CD14-positive monocyte (primary cell): ENCODE data around the gene AFF2. TPM values are rescaled to one million over a fixed set of nuclear protein-coding genes. Genes with fewer than 3 reads are reported as not detected.

ENCODE experiments used
- DNase-seq, 3 donors: peaks; one replicate each; pipeline ENCODE4 v3.0.0-alpha.2; 2011 to 2022
- H2AFZ ChIP-seq: 2 replicates; pipeline ENCODE4 v1.6.0; 2012; ENCODE audit warnings: mild to moderate bottlenecking, low read depth, low read length, inconsistent platforms; ENCODE audit not compliant: insufficient read depth, poor library complexity, severe bottlenecking
- H3K27ac ChIP-seq, 2 donors: 1 replicate in 1 of 2; 2 replicates in 1 of 2; pipeline ENCODE4 v1.5.1; 2012 to 2013; ENCODE audit warnings: low read length in 2 of 2, control low read depth in 1 of 2, inconsistent platforms in 1 of 2, low read depth in 1 of 2, mild to moderate bottlenecking in 1 of 2
- H3K27me3 ChIP-seq, 2 donors: one replicate each; pipeline versions ENCODE4 v1.6.0 to v1.6.1; 2011 to 2013; ENCODE audit warnings: low read length in 2 of 2; ENCODE audit not compliant: control insufficient read depth in 2 of 2, insufficient read depth in 2 of 2
- H3K36me3 ChIP-seq, 2 donors: replicated peaks in 1 of 2; 1 replicate in 1 of 2; 2 replicates in 1 of 2; pipeline versions ENCODE4 v1.5.1 to v1.6.1; 2012 to 2013; ENCODE audit warnings: low read length in 2 of 2, control low read depth in 1 of 2, inconsistent platforms in 1 of 2, mild to moderate bottlenecking in 1 of 2; ENCODE audit not compliant: insufficient read depth in 2 of 2, control insufficient read depth in 1 of 2
- H3K4me1 ChIP-seq, 2 donors: 1 replicate in 1 of 2; 2 replicates in 1 of 2; pipeline versions ENCODE4 v1.5.1 to v1.6.1; 2012 to 2013; ENCODE audit warnings: low read length in 2 of 2, control low read depth in 1 of 2, inconsistent platforms in 1 of 2, mild to moderate bottlenecking in 1 of 2, moderate library complexity in 1 of 2; ENCODE audit not compliant: insufficient read depth in 2 of 2, control insufficient read depth in 1 of 2
- H3K4me2 ChIP-seq: replicated peaks from 2 replicates; pipeline ENCODE3; 2012; ENCODE audit warnings: low read length, moderate library complexity, mild to moderate bottlenecking; ENCODE audit not compliant: poor library complexity, severe bottlenecking; ENCODE audit errors: extremely low read depth
- H3K4me3 ChIP-seq, 3 experiments: fragments of 200-600 bp in 1 of 3; sonication (generic) in 1 of 3; replicated peaks in 1 of 3; 1 replicate in 2 of 3; 2 replicates in 1 of 3; pipeline ENCODE4 v1.5.1; 2011 to 2013; ENCODE audit warnings: low read length in 3 of 3, mild to moderate bottlenecking in 3 of 3, control low read depth in 2 of 3, low read depth in 2 of 3, inconsistent platforms in 1 of 3, moderate library complexity in 1 of 3
- H3K79me2 ChIP-seq: 2 replicates; pipeline ENCODE4 v1.6.0; 2012; ENCODE audit warnings: mild to moderate bottlenecking, control low read depth, inconsistent platforms, low read length, moderate library complexity; ENCODE audit not compliant: insufficient read depth
- H3K9ac ChIP-seq: 2 replicates; pipeline ENCODE4 v1.6.0; 2017; ENCODE audit warnings: low read length, mild to moderate bottlenecking; ENCODE audit not compliant: insufficient read depth, poor library complexity, severe bottlenecking
- H3K9me3 ChIP-seq, 2 donors: replicated peaks in 1 of 2; 1 replicate in 1 of 2; 2 replicates in 1 of 2; pipeline versions ENCODE4 v1.5.1 to v1.6.1; 2012 to 2013; ENCODE audit warnings: low read length in 2 of 2, control low read depth in 1 of 2; ENCODE audit not compliant: control insufficient read depth in 1 of 2, insufficient read depth in 1 of 2
- H4K20me1 ChIP-seq: 2 replicates; pipeline ENCODE4 v1.6.0; 2012; ENCODE audit warnings: mild to moderate bottlenecking, low read length, control low read depth, moderate library complexity; ENCODE audit not compliant: insufficient read depth
- H3K27ac Mint-ChIP-seq, 7 donors: one replicate each; pipeline ENCODE4 v1.8.0; 2020; ENCODE audit warnings: mild to moderate bottlenecking in 7 of 7, mixed read lengths in 7 of 7, moderate library complexity in 6 of 7, inconsistent platforms in 2 of 7
- H3K27me3 Mint-ChIP-seq, 3 donors: one replicate each; pipeline ENCODE4 v1.8.0; 2021 to 2022; ENCODE audit warnings: low read depth in 3 of 3, mild to moderate bottlenecking in 3 of 3, mixed read lengths in 3 of 3, moderate library complexity in 3 of 3, inconsistent platforms in 1 of 3
- H3K36me3 Mint-ChIP-seq, 2 donors: one replicate each; pipeline ENCODE4 v1.8.0; 2020; ENCODE audit warnings: mixed read lengths in 2 of 2, inconsistent platforms in 1 of 2, mild to moderate bottlenecking in 1 of 2
- H3K4me1 Mint-ChIP-seq: one replicate; pipeline ENCODE4 v1.8.0; 2020; ENCODE audit warnings: mild to moderate bottlenecking, mixed read lengths
- H3K4me3 Mint-ChIP-seq, 2 donors: one replicate each; pipeline ENCODE4 v1.8.0; 2020; ENCODE audit warnings: mild to moderate bottlenecking in 2 of 2, mixed read lengths in 2 of 2, moderate library complexity in 1 of 2
- H3K9me3 Mint-ChIP-seq, 7 donors: one replicate each; pipeline ENCODE4 v1.8.0; 2020 to 2022; ENCODE audit warnings: mixed read lengths in 7 of 7, mild to moderate bottlenecking in 6 of 7, moderate library complexity in 6 of 7, inconsistent platforms in 2 of 7
- WGBS: methylation state at CpG from one replicate; pipeline ENCODE4 v1.1.5; 2013; ENCODE audit warnings: missing lambda C conversion rate; ENCODE audit not compliant: insufficient coverage; 5-methylcytosine and 5-hydroxymethylcytosine counted together
- intact Hi-C, 2 donors: fragments of 100-400 bp; cut with micrococcal nuclease; formaldehyde crosslinking; loops; one replicate each; pipeline versions ENCODE4 v1.15.0 to v1.15.1; 2023
- polyA plus RNA-seq, 3 donors: library from polyadenylated mRNA; depleted of rRNA in 1 of 3; unstranded in 2 of 3; stranded (reverse) in 1 of 3; fragments of 300-500 nt in 2 of 3; fragments of >200 nt in 1 of 3; fragmentation: Illumina TruSeq in 2 of 3; gene quantifications; 1 replicate in 2 of 3; 2 replicates in 1 of 3; pipeline ENCODE4 v1.2.3, GENCODE V29; 2012 to 2021
- TF ChIP-seq, protein P1 (sequence below): fragments of 200-600 bp; IDR thresholded peaks from one replicate; pipeline ENCODE4 v1.8.0; 2022; ENCODE audit warnings: antibody characterized with exemption, mild to moderate bottlenecking

The AFF2 gene
- polyA plus RNA-seq, 3 donors: 0.07 to 1.1 (median 0.70) TPM

DNA sequence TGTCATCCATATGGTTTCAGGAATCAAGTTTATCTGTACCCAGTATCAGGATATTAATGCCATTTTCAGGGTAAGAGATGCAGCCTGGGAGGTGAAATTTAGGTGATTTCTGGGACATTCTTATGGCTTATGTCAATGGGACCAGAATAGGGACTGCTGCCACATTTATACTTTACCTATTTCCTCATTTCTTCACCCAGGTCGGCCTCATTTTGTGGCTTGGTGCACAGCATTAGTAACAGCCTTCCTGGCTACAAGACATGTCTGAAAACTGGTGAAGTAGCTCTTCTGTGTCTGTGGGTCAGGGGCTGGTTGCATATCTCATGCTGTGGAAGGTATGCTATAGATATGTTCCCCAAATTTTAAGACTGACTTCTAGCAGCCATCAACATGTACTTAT is 284.8 kb downstream of the AFF2 start:
- WGBS: no CpG with 5 or more reads among the region's 1 CpG
- intact Hi-C loops: no loop called here
- Histone ChIP-seq H3K36me3 (no peaks in the 10 kb centered on the region), H3K27ac (no peak overlapping the region), H3K4me1 (no peaks in the 10 kb centered on the region), H2AFZ (no peak overlapping the region), H3K27me3 (no peaks in the 10 kb centered on the region), H3K9me3 (no peaks in the 10 kb centered on the region), H3K9ac (no peak overlapping the region), H4K20me1 (no peaks in the 10 kb centered on the region), H3K4me2 (no peak overlapping the region), H3K79me2 (no peaks in the 10 kb centered on the region), H3K4me3 (no peak overlapping the region)
- DNase-seq: no peak
- Mint-ChIP-seq H3K27ac (peak overlapping the region in 1 of 7 donors; percentile 41), H3K4me3 (no peak overlapping the region), H3K36me3 (no peaks in the 10 kb centered on the region), H3K4me1 (peaks cover 7% of the 10 kb centered on the region), H3K9me3 (peaks cover 0 to 2% (median 0%) of the 10 kb centered on the region in 7 donors), H3K27me3 (no peaks in the 10 kb centered on the region)
- TF ChIP-seq, protein P1, sequence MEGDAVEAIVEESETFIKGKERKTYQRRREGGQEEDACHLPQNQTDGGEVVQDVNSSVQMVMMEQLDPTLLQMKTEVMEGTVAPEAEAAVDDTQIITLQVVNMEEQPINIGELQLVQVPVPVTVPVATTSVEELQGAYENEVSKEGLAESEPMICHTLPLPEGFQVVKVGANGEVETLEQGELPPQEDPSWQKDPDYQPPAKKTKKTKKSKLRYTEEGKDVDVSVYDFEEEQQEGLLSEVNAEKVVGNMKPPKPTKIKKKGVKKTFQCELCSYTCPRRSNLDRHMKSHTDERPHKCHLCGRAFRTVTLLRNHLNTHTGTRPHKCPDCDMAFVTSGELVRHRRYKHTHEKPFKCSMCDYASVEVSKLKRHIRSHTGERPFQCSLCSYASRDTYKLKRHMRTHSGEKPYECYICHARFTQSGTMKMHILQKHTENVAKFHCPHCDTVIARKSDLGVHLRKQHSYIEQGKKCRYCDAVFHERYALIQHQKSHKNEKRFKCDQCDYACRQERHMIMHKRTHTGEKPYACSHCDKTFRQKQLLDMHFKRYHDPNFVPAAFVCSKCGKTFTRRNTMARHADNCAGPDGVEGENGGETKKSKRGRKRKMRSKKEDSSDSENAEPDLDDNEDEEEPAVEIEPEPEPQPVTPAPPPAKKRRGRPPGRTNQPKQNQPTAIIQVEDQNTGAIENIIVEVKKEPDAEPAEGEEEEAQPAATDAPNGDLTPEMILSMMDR: no peak

DNA sequence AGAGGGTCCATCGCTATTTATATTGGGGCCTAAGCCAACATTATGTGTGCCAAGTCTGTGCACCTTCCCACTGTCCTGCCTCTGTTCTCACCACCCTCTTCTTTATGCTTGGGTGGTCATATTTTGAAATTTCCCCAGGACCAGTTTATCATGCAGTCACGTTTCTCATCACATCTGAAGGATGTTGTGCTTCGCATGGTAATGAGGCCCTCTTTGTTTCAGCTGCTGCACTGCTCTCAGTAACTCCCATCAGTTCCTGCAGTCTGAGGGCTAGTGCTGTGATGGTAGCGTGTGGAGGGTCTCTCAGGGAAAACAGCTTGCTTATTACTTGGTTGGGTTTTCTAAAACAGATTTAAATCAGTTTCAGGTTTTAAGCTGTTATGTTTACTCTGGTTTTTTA is 288.0 kb downstream of the AFF2 start:
- no peaks in the 10 kb centered on the region for H4K20me1 ChIP-seq
- H3K79me2 ChIP-seq: no peaks in the 10 kb centered on the region
- H3K27me3 ChIP-seq: no peaks in the 10 kb centered on the region
- Mint-ChIP-seq H3K9me3 (no peaks in the 10 kb centered on the region), H3K27me3 (no peaks in the 10 kb centered on the region), H3K4me1 (peaks cover 7% of the 10 kb centered on the region), H3K36me3 (no peaks in the 10 kb centered on the region), H3K27ac (no peak overlapping the region), H3K4me3 (no peak overlapping the region)
- intact Hi-C loops: no loop called here
- no peak for DNase-seq
- H3K36me3 ChIP-seq: no peaks in the 10 kb centered on the region
- H3K27ac ChIP-seq: no peak overlapping the region
- no peaks in the 10 kb centered on the region for H3K4me1 ChIP-seq
- H3K9ac ChIP-seq: no peak overlapping the region
- TF ChIP-seq, protein P1: no peak
- no peak overlapping the region for H3K4me3 ChIP-seq
- no peaks in the 10 kb centered on the region for H3K9me3 ChIP-seq
- H3K4me2 ChIP-seq: no peak overlapping the region
- no peak overlapping the region for H2AFZ ChIP-seq
- WGBS: no CpG with 5 or more reads among the region's 4 CpGs
